Activated naive CD4-positive, alpha-beta T cell treated with anti-CD3 and anti-CD28 coated beads for 36 hours (primary cell): ENCODE results near the gene KCNB1. TPM values are rescaled to one million over a fixed set of nuclear protein-coding genes. Genes with fewer than 3 reads are reported as not detected.

ENCODE experiments used
- CTCF ChIA-PET: fragments of 350-600 bp; sonication (Branson Sonifier 250); formaldehyde crosslinking; loops from one replicate; lab custom pipeline; 2021; ENCODE audit warnings: antibody characterized with exemption; lab: Charles Lee
- DNase-seq: peaks from one replicate; pipeline ENCODE4 v3.0.0-alpha.2; 2020
- H3K27ac Mint-ChIP-seq: one replicate; pipeline ENCODE4 v1.8.0; 2021; ENCODE audit warnings: mild to moderate bottlenecking, mixed read lengths
- H3K27me3 Mint-ChIP-seq: one replicate; pipeline ENCODE4 v1.8.0; 2021; ENCODE audit warnings: low read depth, mixed read lengths
- H3K36me3 Mint-ChIP-seq: one replicate; pipeline ENCODE4 v1.8.0; 2021; ENCODE audit warnings: low read depth, mixed read lengths
- H3K4me1 Mint-ChIP-seq: one replicate; pipeline ENCODE4 v1.8.0; 2021; ENCODE audit warnings: low read depth, mixed read lengths
- H3K4me3 Mint-ChIP-seq: one replicate; pipeline ENCODE4 v1.8.0; 2021; ENCODE audit warnings: mild to moderate bottlenecking, moderate library complexity, mixed read lengths
- H3K9me3 Mint-ChIP-seq: one replicate; pipeline ENCODE4 v1.8.0; 2021; ENCODE audit warnings: mixed read lengths
- intact Hi-C: fragments of 100-400 bp; cut with micrococcal nuclease; formaldehyde crosslinking; loops from one replicate; pipeline ENCODE4 v1.15.1; 2023
- total RNA-seq, 2 experiments: library from RNA; stranded (reverse); gene quantifications; one replicate each; pipeline ENCODE4 v1.2.3, GENCODE V29; 2021

Gene KCNB1
- total RNA-seq, 2 experiments from 2014 or later = not detected

DNA sequence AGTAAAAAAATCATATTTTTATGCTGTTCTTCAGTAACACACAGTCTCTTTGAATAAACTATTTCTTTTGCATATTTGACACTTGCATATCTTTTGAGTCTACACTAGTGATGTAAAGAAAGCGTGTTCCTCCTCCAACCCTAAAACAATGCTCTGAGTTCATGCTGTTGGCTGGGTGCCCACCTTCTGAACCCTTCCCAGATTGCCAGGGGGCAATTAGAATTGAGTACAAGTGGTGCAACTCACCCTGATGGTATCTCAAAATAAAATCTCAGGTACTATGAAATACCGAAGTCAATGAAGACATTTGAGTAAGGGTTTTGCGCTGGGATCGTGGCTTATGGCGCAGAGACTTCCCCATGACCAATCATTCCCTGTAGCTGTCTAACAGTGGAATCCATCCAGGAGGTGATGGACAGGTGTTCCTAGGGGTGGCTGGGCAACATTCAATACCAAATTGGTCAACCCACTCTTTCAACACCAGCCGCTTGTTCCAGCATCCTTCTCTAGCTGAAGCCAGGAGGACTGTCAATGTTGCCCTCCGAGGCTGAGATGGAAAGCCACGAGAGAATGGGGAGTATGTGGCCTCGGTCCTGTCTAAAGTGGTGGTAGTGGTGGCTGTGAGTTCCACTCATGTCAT is 110.3 kb downstream of the KCNB1 start:
- no peak for DNase-seq
- Mint-ChIP-seq H3K4me1 (no peaks in the 10 kb centered on the region), H3K36me3 (no peaks in the 10 kb centered on the region), H3K27ac (no peak overlapping the region), H3K4me3 (no peak overlapping the region), H3K27me3 (peaks cover 18% of the 10 kb centered on the region), H3K9me3 (no peaks in the 10 kb centered on the region)
- intact Hi-C loops = no loop called here
- CTCF ChIA-PET = no interaction called here

- CTCF ChIA-PET = interaction anchor here (0.7 kb wide), 1 partner anchor 36 kb away, joined by 3 read pairs; no protein-coding TSS in a partner anchor
- Mint-ChIP-seq H3K9me3 (no peaks in the 10 kb centered on the region), H3K4me3 (no peak overlapping the region), H3K4me1 (no peaks in the 10 kb centered on the region), H3K27me3 (peaks cover 20% of the 10 kb centered on the region), H3K27ac (no peak overlapping the region), H3K36me3 (no peaks in the 10 kb centered on the region)
- intact Hi-C loops = no loop called here
- DNase-seq = no peak
Measured at GRCh38 chr20:49368596-49368995, 113.9 kb downstream of the KCNB1 start.

GRCh38 chr20:49367113-49367512 is 115.4 kb downstream of the KCNB1 start:
- CTCF ChIA-PET = interaction anchor here (0.6 kb wide), 1 partner anchor 172 kb away, joined by 5 read pairs; no protein-coding TSS in a partner anchor
- Mint-ChIP-seq H3K36me3 (no peaks in the 10 kb centered on the region), H3K27me3 (peaks cover 15% of the 10 kb centered on the region), H3K4me1 (no peaks in the 10 kb centered on the region), H3K4me3 (no peak overlapping the region), H3K27ac (no peak overlapping the region), H3K9me3 (no peaks in the 10 kb centered on the region)
- intact Hi-C loops = no loop called here
- no peak for DNase-seq

DNA sequence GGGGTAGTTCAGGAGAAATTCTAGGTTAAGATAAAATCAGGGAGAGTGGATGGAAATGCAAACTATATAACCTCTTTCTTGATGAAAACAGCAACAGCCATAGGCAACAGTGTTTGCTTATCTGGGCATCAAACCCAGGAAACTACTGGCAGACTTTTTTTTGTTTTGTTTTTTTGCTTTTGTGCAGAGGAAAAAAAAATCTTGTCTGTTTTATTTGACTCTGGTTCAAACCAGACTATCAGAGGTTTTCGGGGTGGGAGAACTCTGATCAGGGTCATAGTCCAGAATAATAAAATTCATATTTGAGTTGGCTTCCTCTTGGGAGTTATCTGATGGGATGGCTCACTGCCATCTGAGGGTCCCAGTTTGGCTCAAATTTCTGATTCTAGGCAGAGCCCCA is 115.8 kb downstream of the KCNB1 start:
- DNase-seq = no peak
- Mint-ChIP-seq H3K27me3 (peaks cover 14% of the 10 kb centered on the region), H3K4me3 (no peak overlapping the region), H3K27ac (no peak overlapping the region), H3K9me3 (no peaks in the 10 kb centered on the region), H3K4me1 (no peaks in the 10 kb centered on the region), H3K36me3 (no peaks in the 10 kb centered on the region)
- CTCF ChIA-PET = no interaction called here
- intact Hi-C loops = no loop called here

DNA sequence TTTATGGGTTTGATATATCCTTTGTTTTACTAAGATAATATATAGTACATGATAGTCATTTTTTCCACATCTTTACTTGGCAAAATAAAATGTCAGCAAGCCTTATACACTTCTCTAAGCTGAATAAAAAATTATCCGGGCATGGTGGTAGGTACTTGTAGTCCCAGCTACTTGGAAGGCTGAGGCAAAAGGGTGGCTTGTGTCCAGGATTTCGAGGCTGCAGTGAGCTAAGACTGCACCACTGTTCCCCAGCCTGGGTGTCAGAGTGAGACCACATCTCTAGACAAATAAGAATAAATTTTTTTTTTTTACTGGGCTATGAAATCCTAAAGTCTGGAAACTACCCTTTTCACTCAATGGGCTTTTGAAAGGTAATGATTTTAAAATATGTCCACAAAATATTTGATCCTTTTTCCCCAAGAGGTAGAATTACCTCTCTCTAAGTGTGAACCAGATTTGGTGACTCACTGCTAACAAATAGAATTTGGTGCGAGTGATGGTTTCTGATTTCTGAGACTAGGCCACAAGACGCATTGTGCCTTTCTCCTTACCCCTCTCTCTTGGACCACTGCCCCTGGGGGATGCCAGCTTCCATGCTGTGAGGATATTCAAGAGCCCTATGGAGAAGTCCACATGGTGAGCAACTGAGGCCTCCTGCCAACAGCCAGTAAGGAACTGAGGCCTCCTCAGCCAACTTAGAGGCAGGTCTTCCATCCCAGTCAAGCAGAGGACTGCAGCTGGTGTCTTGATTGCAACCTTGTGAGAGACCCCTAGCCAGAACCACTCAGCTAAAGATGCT is 120.4 kb downstream of the KCNB1 start:
- DNase-seq = no peak
- H3K9me3 Mint-ChIP-seq = no peaks in the 10 kb centered on the region
- H3K27me3 Mint-ChIP-seq = peaks cover 9% of the 10 kb centered on the region
- intact Hi-C loops = no loop called here
- no peak overlapping the region for H3K27ac Mint-ChIP-seq
- no peak overlapping the region for H3K4me3 Mint-ChIP-seq
- no peaks in the 10 kb centered on the region for H3K4me1 Mint-ChIP-seq
- CTCF ChIA-PET = no interaction called here
- no peaks in the 10 kb centered on the region for H3K36me3 Mint-ChIP-seq

DNA sequence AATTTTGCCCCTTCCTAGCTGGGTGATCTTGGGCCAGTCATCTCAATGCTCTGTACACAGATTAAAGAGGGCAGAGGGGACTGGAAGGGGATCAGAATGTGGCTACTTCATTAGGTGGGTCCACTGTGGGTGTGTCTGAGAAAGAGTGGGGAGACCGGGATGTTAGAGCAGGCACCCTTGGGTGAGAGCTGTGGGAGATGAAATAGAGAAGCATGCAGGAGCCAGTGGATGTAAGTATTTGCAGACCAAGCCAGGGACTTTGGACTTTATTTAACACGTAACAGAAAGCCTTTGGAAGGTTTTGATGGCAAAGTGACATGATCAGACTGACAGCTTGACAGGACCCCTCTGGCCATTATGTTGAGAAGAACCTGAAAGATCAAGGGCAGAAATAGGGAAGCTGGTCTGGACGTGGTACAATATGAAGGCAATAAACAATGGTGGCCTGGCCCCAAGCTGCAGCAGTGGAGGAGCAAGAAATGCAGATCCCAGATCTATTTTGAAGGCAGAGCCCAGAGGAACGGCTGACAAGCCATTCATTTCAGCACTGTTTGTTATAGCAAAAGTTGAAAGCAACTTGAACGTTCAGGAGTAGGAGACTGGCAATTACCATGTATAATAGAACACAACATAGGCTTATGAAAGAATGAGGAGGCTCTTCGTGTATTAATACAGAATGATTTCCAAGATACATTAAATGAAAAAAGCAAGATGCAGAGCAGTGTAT is 122.1 kb downstream of the KCNB1 start:
- CTCF ChIA-PET = interaction anchor here (0.6 kb wide), 1 partner anchor 86 kb away, joined by 4 read pairs; no protein-coding TSS in a partner anchor
- intact Hi-C loops = no loop called here
- no peak for DNase-seq
- Mint-ChIP-seq H3K27me3 (peaks cover 4% of the 10 kb centered on the region), H3K27ac (no peak overlapping the region), H3K4me3 (no peak overlapping the region), H3K36me3 (no peaks in the 10 kb centered on the region), H3K9me3 (no peaks in the 10 kb centered on the region), H3K4me1 (no peaks in the 10 kb centered on the region)

GRCh38 chr20:49356676-49357075 is 125.8 kb downstream of the KCNB1 start:
- CTCF ChIA-PET = interaction anchor here (1.2 kb wide), 1 partner anchor 22 kb away, joined by 5 read pairs; no protein-coding TSS in a partner anchor
- peaks cover 8% of the 10 kb centered on the region for H3K27me3 Mint-ChIP-seq
- no peaks in the 10 kb centered on the region for H3K36me3 Mint-ChIP-seq
- no peak overlapping the region for H3K27ac Mint-ChIP-seq
- H3K9me3 Mint-ChIP-seq = no peaks in the 10 kb centered on the region
- no peak for DNase-seq
- intact Hi-C loops = no loop called here
- no peak overlapping the region for H3K4me3 Mint-ChIP-seq
- no peaks in the 10 kb centered on the region for H3K4me1 Mint-ChIP-seq

DNA sequence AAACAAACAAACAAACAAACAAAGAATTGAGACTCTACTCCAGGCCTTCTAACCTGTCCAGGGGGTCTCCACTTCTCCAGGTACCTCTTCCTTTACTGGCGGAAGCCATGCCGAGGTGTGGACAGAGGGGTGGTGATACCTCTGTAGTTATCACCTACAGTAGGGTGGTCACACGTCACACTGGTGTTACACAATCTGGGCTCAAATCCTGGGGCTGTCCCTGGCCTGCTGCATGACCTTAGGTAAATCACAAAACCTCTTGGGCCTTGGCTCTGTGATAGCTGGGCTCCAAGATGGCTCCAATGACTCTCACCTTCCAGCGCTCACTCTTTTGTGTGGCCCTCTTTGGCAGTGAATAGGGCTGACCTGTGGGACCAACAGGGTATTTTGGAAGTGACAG is 127.8 kb downstream of the KCNB1 start:
- CTCF ChIA-PET = interaction anchor here (1.2 kb wide), 1 partner anchor 31 kb away, joined by 4 read pairs; no protein-coding TSS in a partner anchor
- H3K4me1 Mint-ChIP-seq = no peaks in the 10 kb centered on the region
- no peak overlapping the region for H3K4me3 Mint-ChIP-seq
- DNase-seq = no peak
- no peak overlapping the region for H3K27ac Mint-ChIP-seq
- H3K27me3 Mint-ChIP-seq = peaks cover 4% of the 10 kb centered on the region
- intact Hi-C loops = no loop called here
- no peaks in the 10 kb centered on the region for H3K36me3 Mint-ChIP-seq
- no peaks in the 10 kb centered on the region for H3K9me3 Mint-ChIP-seq

DNA sequence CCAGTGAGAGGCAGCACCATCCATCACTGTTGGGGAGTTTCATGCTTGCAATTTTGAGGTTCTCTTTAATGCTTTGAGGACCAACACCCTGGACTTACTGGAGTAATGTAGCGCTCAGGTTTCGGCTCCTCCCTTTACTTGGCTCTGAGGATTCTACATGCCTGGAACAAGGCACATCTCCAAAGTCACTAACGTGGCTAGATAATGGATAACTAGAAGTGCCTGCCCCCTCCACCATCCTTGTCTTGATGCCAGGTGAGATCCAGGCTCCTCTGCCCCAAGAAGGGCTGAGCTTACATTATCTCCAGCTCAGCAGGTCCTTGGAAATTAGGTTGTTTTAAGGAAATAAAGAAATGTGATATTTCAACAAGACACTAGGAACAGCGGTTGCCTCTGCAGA is 129.1 kb downstream of the KCNB1 start:
- intact Hi-C loops = no loop called here
- Mint-ChIP-seq H3K27ac (no peak overlapping the region), H3K9me3 (no peaks in the 10 kb centered on the region), H3K27me3 (peaks cover 4% of the 10 kb centered on the region), H3K4me3 (no peak overlapping the region), H3K4me1 (no peaks in the 10 kb centered on the region), H3K36me3 (no peaks in the 10 kb centered on the region)
- CTCF ChIA-PET = interaction anchor here (1.7 kb wide), 1 partner anchor 18 kb away, joined by 8 read pairs; no protein-coding TSS in a partner anchor
- no peak for DNase-seq

GRCh38 chr20:49352751-49353150 is 129.7 kb downstream of the KCNB1 start:
- Mint-ChIP-seq H3K4me1 (peaks cover 1% of the 10 kb centered on the region), H3K9me3 (no peaks in the 10 kb centered on the region), H3K36me3 (no peaks in the 10 kb centered on the region), H3K27ac (no peak overlapping the region), H3K4me3 (no peak overlapping the region), H3K27me3 (peaks cover 4% of the 10 kb centered on the region)
- CTCF ChIA-PET = interaction anchor here (1.7 kb wide), 1 partner anchor 17 kb away, joined by 8 read pairs; no protein-coding TSS in a partner anchor
- intact Hi-C loops = no loop called here
- no peak for DNase-seq

DNA sequence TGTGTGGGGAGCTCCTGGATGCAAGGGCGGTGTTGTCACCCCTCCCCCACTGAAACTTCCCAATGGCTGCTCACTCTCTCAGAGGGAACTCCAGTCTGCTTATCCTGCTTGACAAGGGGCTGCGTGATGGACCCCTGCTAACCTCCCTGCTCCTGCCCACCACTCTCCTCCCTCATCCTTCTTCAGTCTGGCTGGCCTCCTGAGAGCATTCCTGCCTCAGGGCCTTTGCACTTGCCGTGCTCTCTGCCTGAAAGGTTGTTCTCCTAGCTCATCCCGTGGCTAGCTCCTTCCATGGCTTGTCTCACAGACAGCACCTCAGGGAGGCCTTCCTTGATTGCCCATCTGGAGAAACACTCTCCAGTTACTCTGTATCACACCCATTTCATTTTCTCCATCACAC is 130.7 kb downstream of the KCNB1 start:
- no peak for DNase-seq
- no peaks in the 10 kb centered on the region for H3K36me3 Mint-ChIP-seq
- intact Hi-C loops = no loop called here
- H3K27ac Mint-ChIP-seq = no peak overlapping the region
- H3K4me1 Mint-ChIP-seq = peaks cover 2% of the 10 kb centered on the region
- no peaks in the 10 kb centered on the region for H3K9me3 Mint-ChIP-seq
- peaks cover 4% of the 10 kb centered on the region for H3K27me3 Mint-ChIP-seq
- CTCF ChIA-PET = interaction anchor here (1.0 kb wide), 1 partner anchor 155 kb away, joined by 4 read pairs; no protein-coding TSS in a partner anchor
- no peak overlapping the region for H3K4me3 Mint-ChIP-seq

DNA sequence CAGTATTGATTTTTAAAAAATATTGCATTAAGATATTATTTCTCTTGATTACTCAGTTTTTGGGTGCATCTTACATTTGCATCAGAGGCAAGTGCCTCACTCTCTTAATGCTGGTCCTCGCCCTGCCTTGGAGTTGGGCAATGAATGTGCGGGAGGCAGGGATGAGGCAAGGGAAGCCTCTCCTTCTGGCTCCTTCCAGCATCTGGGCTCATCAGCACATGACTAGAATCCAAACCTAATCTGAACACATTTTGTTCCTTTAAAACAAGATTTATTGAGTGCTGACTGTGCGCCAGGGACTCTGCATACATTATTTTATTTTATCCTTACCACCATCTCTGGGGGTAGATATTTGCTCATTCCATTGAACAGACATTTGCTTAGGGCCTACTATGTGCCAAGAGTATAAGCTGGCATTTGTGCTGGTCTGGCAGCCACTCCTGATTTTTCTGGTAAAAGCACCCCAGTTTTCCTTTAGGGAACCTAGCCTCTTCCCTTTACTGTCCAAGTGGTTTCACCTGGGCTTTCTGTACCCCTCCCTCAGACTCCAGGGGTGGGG is 132.7 kb downstream of the KCNB1 start:
- intact Hi-C loops = no loop called here
- Mint-ChIP-seq H3K4me3 (no peak overlapping the region), H3K27ac (no peak overlapping the region), H3K4me1 (peaks cover 2% of the 10 kb centered on the region), H3K36me3 (no peaks in the 10 kb centered on the region), H3K9me3 (no peaks in the 10 kb centered on the region), H3K27me3 (peaks cover 4% of the 10 kb centered on the region)
- DNase-seq = no peak
- CTCF ChIA-PET = no interaction called here
